ENCODE results near the gene ARID3A.

ARID3A gene

GRCh38 chr19:879711-880438, 46.0 kb upstream of the ARID3A start:
- H3K36me3 ChIP-seq, result peaks cover 54 to 96% (median 84%) of the 10 kb centered on the region in 3 donors

GRCh38 chr19:881385-882071, 44.3 kb upstream of the ARID3A start:
- no peak for DNase-seq
- Histone ChIP-seq H3K27me3 (no peaks in the 10 kb centered on the region), H3K27ac (no peak overlapping the region), H3K4me1 (no peaks in the 10 kb centered on the region), H3K36me3 (peaks cover 62 to 96% (median 87%) of the 10 kb centered on the region in 3 donors), H3K4me3 (no peak overlapping the region), H3K9me3 (no peaks in the 10 kb centered on the region)
- TF ChIP-seq CTCF (IDR thresholded peaks at IDR 0.05), result no peak
- intact Hi-C loops (cut with DNase I; ENCODE audit: low total_unique reads), result no loop called here

More at GRCh38 chr19:879711-880438, 46.0 kb upstream of the ARID3A start:
- H3K9me3 ChIP-seq, result no peaks in the 10 kb centered on the region
- no peaks in the 10 kb centered on the region for H3K27me3 ChIP-seq
- no peaks in the 10 kb centered on the region for H3K4me1 ChIP-seq
- intact Hi-C loops (cut with DNase I; ENCODE audit: low total_unique reads), result no loop called here
- TF ChIP-seq CTCF (IDR thresholded peaks at IDR 0.05), result no peak
- no peak overlapping the region for H3K4me3 ChIP-seq
- no peak for DNase-seq
- H3K27ac ChIP-seq, result no peak overlapping the region

GRCh38 chr19:882871-883497, 42.9 kb upstream of the ARID3A start:
- no peak for TF ChIP-seq CTCF (IDR thresholded peaks at IDR 0.05)
- H3K4me1 ChIP-seq, result no peaks in the 10 kb centered on the region
- H3K27me3 ChIP-seq, result no peaks in the 10 kb centered on the region
- no peaks in the 10 kb centered on the region for H3K9me3 ChIP-seq
- H3K4me3 ChIP-seq, result no peak overlapping the region
- intact Hi-C loops (cut with DNase I; ENCODE audit: low total_unique reads), result no loop called here
- DNase-seq, result no peak
- peaks cover 57 to 99% (median 91%) of the 10 kb centered on the region in 3 donors for H3K36me3 ChIP-seq
- H3K27ac ChIP-seq, result no peak overlapping the region

- DNase-seq, result no peak
- no peak for TF ChIP-seq CTCF (IDR thresholded peaks at IDR 0.05)
- intact Hi-C loops (cut with DNase I; ENCODE audit: low total_unique reads), result no loop called here
Measured at GRCh38 chr19:883661-884211, 42.1 kb upstream of the ARID3A start.

GRCh38 chr19:884420-885211, 41.2 kb upstream of the ARID3A start:
- no peaks in the 10 kb centered on the region for H3K27me3 ChIP-seq
- H3K36me3 ChIP-seq, result peaks cover 59 to 100% (median 95%) of the 10 kb centered on the region in 3 donors
- no peaks in the 10 kb centered on the region for H3K9me3 ChIP-seq
- H3K4me3 ChIP-seq, result no peak overlapping the region
- intact Hi-C loops (cut with DNase I; ENCODE audit: low total_unique reads), result no loop called here
- TF ChIP-seq CTCF (IDR thresholded peaks at IDR 0.05), result no peak
- H3K4me1 ChIP-seq, result no peaks in the 10 kb centered on the region
- DNase-seq, result no peak
- no peak overlapping the region for H3K27ac ChIP-seq

More at GRCh38 chr19:883661-884211, 42.1 kb upstream of the ARID3A start:
- H3K36me3 ChIP-seq, result peaks cover 59 to 100% (median 95%) of the 10 kb centered on the region in 3 donors
- no peaks in the 10 kb centered on the region for H3K4me1 ChIP-seq
- no peaks in the 10 kb centered on the region for H3K9me3 ChIP-seq
- no peak overlapping the region for H3K4me3 ChIP-seq
- H3K27me3 ChIP-seq, result no peaks in the 10 kb centered on the region
- H3K27ac ChIP-seq, result no peak overlapping the region
